HG03097 (cell line): ENCODE measurements around the gene RBM45.

Source experiments
- ATAC-seq: cut with Tn5 transposase; IDR thresholded peaks from one replicate; pipeline ENCODE4 v1.9.1; 2021; ENCODE audit not compliant: unreplicated experiment, low FRiP score

RBM45 gene

DNA sequence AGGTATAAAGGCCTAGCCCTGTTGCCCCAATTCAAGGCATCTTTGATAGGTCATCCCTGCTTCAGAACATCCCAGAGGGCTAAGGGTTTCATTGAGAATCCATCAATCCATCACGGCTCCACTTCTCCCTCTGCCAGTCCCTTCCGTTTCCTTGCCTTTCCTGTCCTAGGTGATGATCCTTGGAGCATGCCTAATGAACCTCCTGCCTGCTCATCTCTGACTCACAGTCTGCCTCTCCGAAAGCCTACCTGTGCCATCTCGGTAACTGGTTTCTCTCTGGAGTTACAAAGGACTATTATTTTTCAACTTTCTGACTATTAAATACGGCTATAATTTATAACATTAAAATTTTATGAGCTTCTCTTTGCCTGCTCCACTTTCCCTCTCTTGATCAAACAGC lies 45.3 kb downstream of the RBM45 start:
- no peak for ATAC-seq

DNA sequence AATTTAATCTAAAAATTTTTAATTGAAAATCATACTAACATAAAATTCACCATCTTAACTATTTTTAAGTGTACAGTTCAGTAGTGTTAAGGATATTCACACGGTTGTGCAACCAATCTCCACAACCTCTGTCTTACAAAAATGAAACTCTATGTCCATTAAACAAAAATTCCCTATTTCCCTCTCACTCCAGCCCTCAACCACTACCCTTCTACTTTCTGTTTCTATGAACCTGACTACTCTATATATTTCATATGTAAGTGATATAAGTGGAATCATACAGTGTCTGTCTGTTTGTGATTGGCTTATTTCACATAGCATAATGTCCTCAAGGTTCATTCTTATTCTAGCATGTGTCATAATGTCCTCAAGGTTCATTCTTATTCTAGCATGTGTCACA lies 47.7 kb downstream of the RBM45 start:
- no peak for ATAC-seq

DNA sequence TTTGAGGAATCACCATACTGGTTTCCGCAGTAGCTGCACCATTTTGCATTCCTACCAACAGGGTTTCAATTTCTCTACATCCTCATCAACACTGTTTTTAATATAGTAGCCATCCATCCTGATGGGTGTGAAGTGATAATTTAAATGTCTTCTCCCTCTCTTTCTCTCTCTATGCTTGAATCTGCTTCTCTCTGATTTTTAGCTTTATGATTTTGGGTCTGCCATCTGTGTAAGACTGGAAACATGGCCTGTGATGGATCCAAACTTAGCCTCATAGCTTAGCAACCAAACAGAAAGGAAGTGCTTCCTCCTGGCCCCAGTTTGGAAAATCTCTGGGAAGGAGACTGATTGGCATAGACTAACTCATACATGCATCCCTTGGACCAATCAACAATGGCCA lies 48.4 kb downstream of the RBM45 start:
- ATAC-seq = no peak

- no peak for ATAC-seq
These were observed 51.2 kb downstream of the RBM45 start for GRCh38 chr2:178163395-178163794.

DNA sequence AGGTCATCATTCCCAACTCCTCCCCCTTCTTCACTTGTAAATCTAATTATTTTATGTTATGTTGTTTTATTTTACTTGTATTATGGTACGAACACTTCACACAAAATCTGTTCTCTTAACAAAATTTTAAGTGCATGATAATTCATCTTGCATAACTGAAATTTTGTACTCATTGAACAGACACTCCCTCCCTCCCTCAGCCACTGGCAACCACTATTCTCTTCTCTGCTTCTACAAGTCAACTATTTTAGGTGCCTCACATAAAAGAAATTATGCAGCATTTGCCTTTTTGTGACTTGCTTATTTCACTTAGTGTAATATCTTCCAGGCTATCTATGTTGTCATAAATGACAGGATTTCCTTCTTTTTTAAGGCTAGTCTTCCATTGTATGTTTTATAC lies 51.7 kb downstream of the RBM45 start:
- ATAC-seq = no peak

- ATAC-seq = no peak
These were observed 61.4 kb downstream of the RBM45 start for GRCh38 chr2:178173657-178174056.

GRCh38 chr2:178177066-178177679 lies 64.9 kb downstream of the RBM45 start:
- ATAC-seq = no peak
